ENCODE measurements around the gene KCNK4.

Gene KCNK4

GRCh38 chr11:64298966-64299846, 8.1 kb downstream of the KCNK4 start:
- H3K9me3 ChIP-seq (ENCODE audit: control insufficient read depth, low read length), result no peaks in the 10 kb centered on the region
- H3K9ac ChIP-seq (ENCODE audit: low read length), result peak overlapping the region; percentile 66
- H3K27me3 ChIP-seq (replicated peaks; ENCODE audit: control insufficient read depth, insufficient read depth, low read length), result peaks cover 36% of the 10 kb centered on the region
- peak overlapping the region; percentile 61 for H3K4me3 ChIP-seq (ENCODE audit: low read length)
- DNase-seq (ENCODE audit: low read depth), result peak; percentile 70
- peaks cover 18% of the 10 kb centered on the region for H3K4me1 ChIP-seq (ENCODE audit: control insufficient read depth, insufficient read depth, low read length)
- H3K36me3 ChIP-seq (ENCODE audit: control insufficient read depth, insufficient read depth, low read length, severe bottlenecking), result no peaks in the 10 kb centered on the region

- peaks cover 36% of the 10 kb centered on the region for H3K27me3 ChIP-seq (replicated peaks; ENCODE audit: control insufficient read depth, insufficient read depth, low read length)
Measured at GRCh38 chr11:64299847-64300648, 8.9 kb downstream of the KCNK4 start, which contains the start of gene CATSPERZ. CATSPERZ (plus strand) TSS chr11:64300358; CDS start chr11:64300411, 53 bp downstream.

GRCh38 chr11:64303109-64304031, 12.3 kb downstream of the KCNK4 start:
- Histone ChIP-seq H3K36me3 (ENCODE audit: control insufficient read depth, insufficient read depth, low read length, severe bottlenecking) (no peaks in the 10 kb centered on the region), H3K9me3 (ENCODE audit: control insufficient read depth, low read length) (no peaks in the 10 kb centered on the region)
- no peak for DNase-seq (ENCODE audit: low read depth)

More at GRCh38 chr11:64299847-64300648, 8.9 kb downstream of the KCNK4 start, which contains the start of gene CATSPERZ:
- DNase-seq (ENCODE audit: low read depth), result no peak
- H3K36me3 ChIP-seq (ENCODE audit: control insufficient read depth, insufficient read depth, low read length, severe bottlenecking), result no peaks in the 10 kb centered on the region
- peaks cover 18% of the 10 kb centered on the region for H3K4me1 ChIP-seq (ENCODE audit: control insufficient read depth, insufficient read depth, low read length)
- H3K9ac ChIP-seq (ENCODE audit: low read length), result peak within 1 kb of the TSS; percentile 68
- H3K4me3 ChIP-seq (ENCODE audit: low read length), result peak within 1 kb of the TSS; percentile 73
- H3K9me3 ChIP-seq (ENCODE audit: control insufficient read depth, low read length), result no peaks in the 10 kb centered on the region

GRCh38 chr11:64304032-64304315, 12.9 kb downstream of the KCNK4 start:
- Histone ChIP-seq H3K36me3 (ENCODE audit: control insufficient read depth, insufficient read depth, low read length, severe bottlenecking) (no peaks in the 10 kb centered on the region), H3K27me3 (replicated peaks; ENCODE audit: control insufficient read depth, insufficient read depth, low read length) (peaks cover 9% of the 10 kb centered on the region), H3K9ac (ENCODE audit: low read length) (peak overlapping the region; percentile 84), H3K4me1 (ENCODE audit: control insufficient read depth, insufficient read depth, low read length) (peaks cover 29% of the 10 kb centered on the region), H3K4me3 (ENCODE audit: low read length) (peak overlapping the region; percentile 86), H3K9me3 (ENCODE audit: control insufficient read depth, low read length) (no peaks in the 10 kb centered on the region)
- DNase-seq (ENCODE audit: low read depth), result no peak

More at GRCh38 chr11:64303109-64304031, 12.3 kb downstream of the KCNK4 start:
- peaks cover 29% of the 10 kb centered on the region for H3K4me1 ChIP-seq (ENCODE audit: control insufficient read depth, insufficient read depth, low read length)
- no peak overlapping the region for H3K9ac ChIP-seq (ENCODE audit: low read length)
- no peak overlapping the region for H3K4me3 ChIP-seq (ENCODE audit: low read length)
- peaks cover 10% of the 10 kb centered on the region for H3K27me3 ChIP-seq (replicated peaks; ENCODE audit: control insufficient read depth, insufficient read depth, low read length)

- H3K4me1 ChIP-seq (ENCODE audit: control insufficient read depth, insufficient read depth, low read length), result peaks cover 26% of the 10 kb centered on the region
- DNase-seq (ENCODE audit: low read depth), result peak; percentile 96
- H3K9ac ChIP-seq (ENCODE audit: low read length), result peak overlapping the region; percentile 84
- H3K36me3 ChIP-seq (ENCODE audit: control insufficient read depth, insufficient read depth, low read length, severe bottlenecking), result no peaks in the 10 kb centered on the region
- H3K4me3 ChIP-seq (ENCODE audit: low read length), result peak overlapping the region; percentile 86
- no peaks in the 10 kb centered on the region for H3K9me3 ChIP-seq (ENCODE audit: control insufficient read depth, low read length)
- peaks cover 9% of the 10 kb centered on the region for H3K27me3 ChIP-seq (replicated peaks; ENCODE audit: control insufficient read depth, insufficient read depth, low read length)
Measured at GRCh38 chr11:64304316-64305072, 13.4 kb downstream of the KCNK4 start.

- H3K36me3 ChIP-seq (ENCODE audit: control insufficient read depth, insufficient read depth, low read length, severe bottlenecking), result no peaks in the 10 kb centered on the region
- peaks cover 20% of the 10 kb centered on the region for H3K4me1 ChIP-seq (ENCODE audit: control insufficient read depth, insufficient read depth, low read length)
- peak within 1 kb of the TSS; percentile 93 for H3K4me3 ChIP-seq (ENCODE audit: low read length)
- peak; percentile 99 for DNase-seq (ENCODE audit: low read depth)
- H3K9me3 ChIP-seq (ENCODE audit: control insufficient read depth, low read length), result no peaks in the 10 kb centered on the region
- peak within 1 kb of the TSS; percentile 92 for H3K9ac ChIP-seq (ENCODE audit: low read length)
- H3K27me3 ChIP-seq (replicated peaks; ENCODE audit: control insufficient read depth, insufficient read depth, low read length), result peaks cover 4% of the 10 kb centered on the region
Measured at GRCh38 chr11:64305075-64305690, 14.1 kb downstream of the KCNK4 start, which contains the start of gene ESRRA. ESRRA (plus strand) TSS chr11:64305524; CDS start chr11:64307180, 1,656 bp downstream.

GRCh38 chr11:64305691-64306562, 14.8 kb downstream of the KCNK4 start:
- Histone ChIP-seq H3K4me3 (ENCODE audit: low read length) (peak overlapping the region; percentile 93), H3K9ac (ENCODE audit: low read length) (peak overlapping the region; percentile 92), H3K9me3 (ENCODE audit: control insufficient read depth, low read length) (no peaks in the 10 kb centered on the region), H3K36me3 (ENCODE audit: control insufficient read depth, insufficient read depth, low read length, severe bottlenecking) (no peaks in the 10 kb centered on the region), H3K4me1 (ENCODE audit: control insufficient read depth, insufficient read depth, low read length) (peaks cover 14% of the 10 kb centered on the region), H3K27me3 (replicated peaks; ENCODE audit: control insufficient read depth, insufficient read depth, low read length) (no peaks in the 10 kb centered on the region)
- DNase-seq (ENCODE audit: low read depth), result peak; percentile 37

- no peaks in the 10 kb centered on the region for H3K36me3 ChIP-seq (ENCODE audit: control insufficient read depth, insufficient read depth, low read length, severe bottlenecking)
- H3K9me3 ChIP-seq (ENCODE audit: control insufficient read depth, low read length), result no peaks in the 10 kb centered on the region
Measured at GRCh38 chr11:64306563-64306875, 15.4 kb downstream of the KCNK4 start.

GRCh38 chr11:64306876-64307622, 15.9 kb downstream of the KCNK4 start:
- peak; percentile 31 for DNase-seq (ENCODE audit: low read depth)
- Histone ChIP-seq H3K9ac (ENCODE audit: low read length) (peak overlapping the region; percentile 92), H3K4me3 (ENCODE audit: low read length) (peak overlapping the region; percentile 93), H3K36me3 (ENCODE audit: control insufficient read depth, insufficient read depth, low read length, severe bottlenecking) (no peaks in the 10 kb centered on the region), H3K27me3 (replicated peaks; ENCODE audit: control insufficient read depth, insufficient read depth, low read length) (no peaks in the 10 kb centered on the region), H3K4me1 (ENCODE audit: control insufficient read depth, insufficient read depth, low read length) (peaks cover 14% of the 10 kb centered on the region), H3K9me3 (ENCODE audit: control insufficient read depth, low read length) (no peaks in the 10 kb centered on the region)

More at GRCh38 chr11:64306563-64306875, 15.4 kb downstream of the KCNK4 start:
- no peak for DNase-seq (ENCODE audit: low read depth)
- H3K9ac ChIP-seq (ENCODE audit: low read length), result peak overlapping the region; percentile 92
- H3K27me3 ChIP-seq (replicated peaks; ENCODE audit: control insufficient read depth, insufficient read depth, low read length), result no peaks in the 10 kb centered on the region
- H3K4me3 ChIP-seq (ENCODE audit: low read length), result peak overlapping the region; percentile 93
- peaks cover 14% of the 10 kb centered on the region for H3K4me1 ChIP-seq (ENCODE audit: control insufficient read depth, insufficient read depth, low read length)
